Stimulated activated CD4-positive, alpha-beta T cell treated with anti-CD3 and anti-CD28 coated beads, Interleukin-12 subunit alpha, Interleukin-12 subunit beta, amount 100 ng/mL, for 24 hours (primary cell): Measurements from ENCODE around the gene HUS1.
A peak's percentile ranks its signal among the peaks of the same experiment; 100 is the strongest.
"Not testable (repeated sequence)": the region's sequence is repeated elsewhere in the genome, so short reads cannot be mapped to it uniquely, and the experiment has no call there.

Experiments used
- DNase-seq, 2 experiments: peaks; one replicate each; pipeline ENCODE4 v3.0.0-alpha.2; 2020; ENCODE audit warnings: low read depth in 2 of 2

HUS1 gene

GRCh38 chr7:47979145-47979831, at the start of gene HUS1:
Gene HUS1 (minus strand): TSS chr7:47979615. CDS start chr7:47979519, 96 bp downstream.
- DNase-seq: peak; percentile 83 to 89

GRCh38 chr7:48028938-48029337, 49.5 kb upstream of the HUS1 start, which contains the start of gene SUN3:
Gene SUN3 (minus strand): TSS chr7:48029107. CDS start chr7:48028938, 169 bp downstream.
- no peak for DNase-seq

- no peak for DNase-seq
Measured at GRCh38 chr7:48025624-48026023, 46.2 kb upstream of the HUS1 start.

GRCh38 chr7:48017674-48018073, 38.3 kb upstream of the HUS1 start:
- no peak for DNase-seq

GRCh38 chr7:48016641-48017040, 37.2 kb upstream of the HUS1 start:
- DNase-seq: no peak

- DNase-seq: no peak
Measured at GRCh38 chr7:48011951-48012350, 32.5 kb upstream of the HUS1 start.

- no peak for DNase-seq
Measured at GRCh38 chr7:48011323-48011722, 31.9 kb upstream of the HUS1 start.

- DNase-seq: no peak
Measured at GRCh38 chr7:48009954-48010353, 30.5 kb upstream of the HUS1 start.

GRCh38 chr7:48009257-48009656, 29.8 kb upstream of the HUS1 start:
- DNase-seq: no peak

- DNase-seq: no peak
Measured at GRCh38 chr7:48006866-48007265, 27.5 kb upstream of the HUS1 start.

- DNase-seq: no peak
Measured at GRCh38 chr7:48004638-48005037, 25.2 kb upstream of the HUS1 start.

GRCh38 chr7:48004032-48004431, 24.6 kb upstream of the HUS1 start:
- no peak for DNase-seq

- DNase-seq: not testable (repeated sequence)
Measured at GRCh38 chr7:48000164-48000563, 20.7 kb upstream of the HUS1 start.

- no peak for DNase-seq
Measured at GRCh38 chr7:47999413-47999812, 20.0 kb upstream of the HUS1 start.

- DNase-seq: no peak
Measured at GRCh38 chr7:47992446-47992845, 13.0 kb upstream of the HUS1 start.

GRCh38 chr7:47991741-47992311, 12.4 kb upstream of the HUS1 start:
- peak; percentile 73 to 80 for DNase-seq

GRCh38 chr7:47991270-47991669, 11.9 kb upstream of the HUS1 start:
- no peak for DNase-seq

GRCh38 chr7:47990592-47990991, 11.2 kb upstream of the HUS1 start:
- no peak for DNase-seq

GRCh38 chr7:47989607-47990400, 10.4 kb upstream of the HUS1 start:
- not testable (repeated sequence) for DNase-seq

- no peak for DNase-seq
Measured at GRCh38 chr7:47988496-47989386, 9.3 kb upstream of the HUS1 start.

GRCh38 chr7:47982610-47983009, 3.2 kb upstream of the HUS1 start:
- DNase-seq: no peak

- not testable (repeated sequence) for DNase-seq
Measured at GRCh38 chr7:47980648-47981047, 1.2 kb upstream of the HUS1 start.
